ENCODE data around the gene ELL. TPM values are rescaled to one million over a fixed set of nuclear protein-coding genes. Genes with fewer than 3 reads are reported as not detected.

The ELL gene
- total and polyA plus RNA-seq, 2 donors (not counting 3 experiments of a cell fraction or from before 2014, with no cell fraction given), result 9.9 to 18.2 TPM

GRCh38 chr19:18426416-18426767 is 95.5 kb downstream of the ELL start:
- Histone ChIP-seq H3K9ac (replicated peaks; ENCODE audit: extremely low read depth, insufficient read depth, low read length) (no peak overlapping the region), H3K9me1 (replicated peaks; ENCODE audit: control insufficient read depth, extremely low read depth, insufficient read depth, low read length) (no peaks in the 10 kb centered on the region), H3K4me3 (replicated peaks in 1 of 3; ENCODE audit: insufficient read depth in 1 of 3, low read depth in 1 of 3, low read length in 3 of 3) (no peak overlapping the region), H3K27me3 (ENCODE audit: control insufficient read depth in 2 of 2, insufficient read depth in 2 of 2, low read length in 2 of 2) (no peaks in the 10 kb centered on the region), H3K36me3 (ENCODE audit: control insufficient read depth in 2 of 2, extremely low read depth in 1 of 2, insufficient read depth in 2 of 2, low read length in 2 of 2) (peaks cover 0 to 2% of the 10 kb centered on the region in 2 experiments), H3K9me3 (replicated peaks; ENCODE audit: control insufficient read depth, insufficient read depth, low read length) (no peaks in the 10 kb centered on the region), H3K4me1 (ENCODE audit: control insufficient read depth, extremely low read depth, insufficient read depth, low read length) (peaks cover 12% of the 10 kb centered on the region), H2AFZ (ENCODE audit: low read depth, low read length) (no peak overlapping the region), H4K20me1 (replicated peaks; ENCODE audit: control insufficient read depth, extremely low read depth, insufficient read depth, low read length) (no peaks in the 10 kb centered on the region), H3K27ac (ENCODE audit: insufficient read depth, low read depth, low read length) (no peak overlapping the region), H3K4me2 (ENCODE audit: insufficient read depth, low read length) (no peak overlapping the region), H3K79me2 (ENCODE audit: control insufficient read depth, insufficient read depth, low read length) (peaks cover 54% of the 10 kb centered on the region)
- BruUV-seq (replicated peaks), result no TSS peak
- DNase-seq (ENCODE audit: low read depth, low spot score) (no peak), FAIRE-seq (no peak)
- TF ChIP-seq JUN (IDR thresholded peaks at IDR 0.05; ENCODE audit: borderline replicate concordance, insufficient read depth, insufficient read length, low read depth) (no peak), FOS (IDR thresholded peaks at IDR 0.05; ENCODE audit: borderline replicate concordance, insufficient read depth, low read length) (no peak), POLR2A (IDR thresholded peaks at IDR 0.05; ENCODE audit: low read depth, low read length) (no peak), GATA2 (IDR thresholded peaks at IDR 0.05; ENCODE audit: insufficient read depth, insufficient read length, low read depth, low read length) (no peak), POLR2AphosphoS5 (IDR thresholded peaks at IDR 0.05; ENCODE audit: insufficient read depth, low read depth, low read length) (no peak), EZH2 (IDR thresholded peaks at IDR 0.05; ENCODE audit: borderline replicate concordance, low read depth, low read length, severe bottlenecking) (no peak), CTCF (IDR thresholded peaks at IDR 0.05; ENCODE audit: extremely low read depth in 1 of 2, insufficient read depth in 1 of 2, low read depth in 1 of 2, low read length in 2 of 2) (no peak), MYC (IDR thresholded peaks at IDR 0.05; ENCODE audit: low read depth, low read length) (no peak), MAX (IDR thresholded peaks at IDR 0.05; ENCODE audit: insufficient read depth, insufficient read length) (no peak)
- intact Hi-C loops (cut with micrococcal nuclease) (no loop called here), dilution Hi-C loops (cut with MboI; ENCODE audit: extremely low pct_ligation_motif_present, low sequenced_read_pairs) (no loop called here)
- POLR2A ChIA-PET, result no interaction called here
- CTCF ChIA-PET, result interaction anchor here (1.0 to 1.5 kb wide), 2 partner anchors 16 to 36 kb away, joined by 3 to 4 read pairs; no protein-coding TSS in a partner anchor
